ENCODE data around the gene ZNF302. TPM values are rescaled to one million over a fixed set of nuclear protein-coding genes. Genes with fewer than 3 reads are reported as not detected.
A peak's percentile ranks its signal among the peaks of the same experiment; 100 is the strongest.
"Not testable (repeated sequence)": the region's sequence is repeated elsewhere in the genome, so short reads cannot be mapped to it uniquely, and the experiment has no call there.

The ZNF302 gene
- 32.6 TPM for total RNA-seq
- long read RNA-seq, transcript ZNF302-201 (5 exons, 2,590 nt) = minor isoform, 6 of 62 reads
- long read RNA-seq, transcript ZNF302-203 (5 exons, 2,600 nt) = major isoform, 9 of 62 reads
- long read RNA-seq, partial matches to known transcripts = 2 of 62 reads
- long read RNA-seq, other reads (novel, unspliced or antisense) = 35 of 62 reads

DNA sequence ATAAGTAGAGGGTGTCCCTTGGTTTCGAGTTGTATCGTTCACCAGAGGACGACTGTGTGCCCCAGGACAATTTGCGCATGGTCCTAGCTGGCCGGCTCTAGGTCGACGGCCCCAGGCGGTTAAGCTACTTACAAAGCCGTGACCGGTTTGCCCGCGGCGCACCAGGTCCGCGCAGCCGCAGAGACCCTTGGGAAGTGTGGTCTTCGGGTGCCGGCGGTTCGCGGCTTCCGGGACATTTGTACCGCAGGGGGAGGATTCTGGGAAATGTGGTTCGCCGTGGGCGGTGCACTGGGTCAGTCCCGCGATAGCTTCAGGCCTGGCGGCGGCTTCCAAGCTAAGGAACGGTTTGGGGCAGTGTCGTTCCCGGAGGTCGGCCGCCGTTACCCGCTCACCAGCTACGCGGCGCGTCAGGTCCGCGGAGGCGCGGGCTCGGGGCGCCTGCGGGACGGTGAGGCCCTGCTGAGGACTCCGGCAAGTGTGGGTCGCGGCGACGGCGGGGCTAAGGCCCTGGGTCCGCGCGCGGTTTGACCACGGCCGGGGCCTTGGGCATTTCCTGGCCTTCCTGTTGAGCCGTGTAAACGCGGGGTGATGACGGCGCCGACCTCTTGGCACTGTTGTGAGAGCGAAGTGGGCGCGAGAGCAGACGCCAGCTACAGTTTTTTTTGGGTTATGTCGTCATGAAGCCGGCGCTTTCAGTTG lies at the start of gene ZNF302:
ZNF302 (plus strand) TSS at position 293 of the 699 bp plus-strand sequence. CDS start 1,127 bp downstream, outside the sequence.
- DNase-seq (ENCODE audit: low spot score) = peak; percentile 97
- intact Hi-C loops (cut with DNase I) = loop anchor here (1.0 to 2.0 kb wide), 2 partner anchors 57 to 95 kb away; partner anchors contain the start of genes ZNF181 and ZNF599

DNA sequence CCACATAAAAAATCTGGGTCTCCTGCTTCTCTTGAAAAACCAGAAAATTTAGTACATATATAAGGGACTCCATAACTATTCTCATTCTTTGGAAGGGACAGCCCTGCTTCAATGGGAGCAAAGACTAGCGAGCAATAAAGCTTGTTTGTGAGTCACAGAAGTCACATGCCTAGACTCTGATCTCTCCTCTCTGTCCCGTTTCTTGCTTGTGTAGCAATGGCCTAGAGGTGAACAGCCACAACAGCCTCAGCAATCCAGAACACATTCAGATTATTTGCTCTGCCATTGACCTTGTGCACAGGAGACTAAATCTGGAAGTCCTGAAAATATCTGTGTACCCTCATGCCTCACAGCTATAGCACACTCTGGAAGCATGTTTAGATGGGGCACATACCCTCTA lies 43.7 kb upstream of the ZNF302 start:
- intact Hi-C loops (cut with DNase I) = no loop called here
- no peak for DNase-seq (ENCODE audit: low spot score)

DNA sequence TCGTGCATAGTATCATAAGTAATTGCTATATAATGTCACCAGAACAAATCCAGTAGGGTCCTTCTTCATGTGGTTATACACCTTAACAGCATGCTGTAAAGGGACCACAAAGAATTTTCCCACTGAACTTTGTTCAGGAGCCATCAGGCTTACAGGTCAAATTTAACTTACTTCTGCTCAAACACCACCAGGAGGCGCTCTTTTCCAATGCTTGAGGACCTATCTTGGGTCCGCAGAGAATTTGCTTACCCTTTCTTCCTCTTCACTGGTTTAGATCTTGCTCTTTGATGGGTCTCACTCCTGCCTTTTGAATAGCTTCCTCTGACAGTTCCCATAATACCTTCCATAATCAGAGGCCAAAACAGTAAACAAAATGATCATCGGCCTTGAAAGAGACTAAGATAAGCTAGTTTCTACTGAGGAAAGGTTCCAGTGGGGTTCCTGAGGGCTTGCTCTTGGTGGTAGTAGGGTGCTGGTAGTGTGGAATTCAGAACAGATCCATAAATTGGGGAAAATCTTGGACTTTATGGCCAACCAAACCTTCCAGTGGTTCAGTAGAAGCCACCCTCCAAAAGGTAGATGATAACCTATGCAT lies 37.9 kb upstream of the ZNF302 start:
- intact Hi-C loops (cut with DNase I) = loop anchor here (2.0 kb wide), 1 partner anchor 73 kb away; no protein-coding TSS in a partner anchor
- no peak for DNase-seq (ENCODE audit: low spot score)

DNA sequence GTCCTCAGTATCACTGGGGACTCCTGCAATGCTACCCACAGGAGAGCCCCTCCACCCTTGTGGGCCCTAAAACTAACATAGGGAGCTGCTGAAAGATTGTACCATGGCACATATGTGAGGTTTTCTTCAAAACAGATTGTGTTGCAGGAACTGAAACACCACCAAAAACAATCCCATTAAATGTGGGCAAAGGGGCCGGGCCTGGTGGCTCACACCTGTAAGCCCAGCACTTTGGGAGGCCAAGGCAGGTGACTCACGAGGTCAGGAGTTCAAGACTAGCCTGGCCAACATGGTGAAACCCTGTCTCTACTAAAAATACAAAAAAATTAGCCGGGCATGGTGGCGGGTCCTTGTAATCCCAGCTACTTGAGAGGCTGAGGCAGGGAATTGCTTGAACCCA lies 35.2 kb upstream of the ZNF302 start:
- intact Hi-C loops (cut with DNase I) = no loop called here
- no peak for DNase-seq (ENCODE audit: low spot score)

DNA sequence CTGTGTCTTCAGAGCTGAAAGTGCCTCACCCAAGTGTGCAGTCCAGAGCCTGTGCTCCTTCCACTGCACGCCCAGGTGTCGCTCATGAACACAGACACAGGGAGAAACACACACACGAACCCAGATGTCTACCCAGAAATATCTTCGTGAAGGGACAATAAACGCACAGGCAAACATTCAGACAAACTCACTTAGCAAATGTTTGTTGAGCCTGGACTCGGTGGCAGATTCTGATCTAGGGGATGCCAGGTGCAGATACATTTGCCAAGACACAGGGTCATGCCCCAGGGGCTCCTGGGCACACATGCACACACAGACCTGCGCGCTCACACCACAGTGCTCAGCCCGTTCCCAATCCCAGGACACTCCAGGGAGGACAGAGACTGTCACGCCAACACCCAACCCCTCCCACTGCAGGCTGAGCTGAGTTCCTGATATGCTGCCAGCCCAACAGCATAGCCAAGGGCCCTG lies 32.5 kb upstream of the ZNF302 start:
- intact Hi-C loops (cut with DNase I) = no loop called here
- peak; percentile 69 for DNase-seq (ENCODE audit: low spot score)

DNA sequence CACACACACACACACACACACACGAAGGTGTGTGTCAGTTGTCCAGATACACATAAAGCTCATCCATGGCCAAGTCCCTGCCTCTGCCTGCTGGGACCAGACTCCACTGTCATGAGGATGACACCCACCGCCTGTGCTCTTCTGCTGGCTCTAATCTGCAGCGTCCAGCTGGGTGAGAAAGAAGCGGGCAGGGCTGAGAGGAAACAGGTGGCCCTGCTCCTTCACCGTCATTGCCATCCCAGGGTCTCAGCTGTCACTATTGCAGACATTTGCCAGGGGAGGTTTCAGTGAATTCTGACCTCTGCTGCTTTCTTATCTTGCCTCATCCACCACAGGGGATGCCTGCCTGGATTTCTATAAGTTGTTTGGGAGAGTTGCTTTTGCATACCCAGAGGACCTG lies 31.9 kb upstream of the ZNF302 start:
- DNase-seq (ENCODE audit: low spot score) = no peak
- intact Hi-C loops (cut with DNase I) = no loop called here

DNA sequence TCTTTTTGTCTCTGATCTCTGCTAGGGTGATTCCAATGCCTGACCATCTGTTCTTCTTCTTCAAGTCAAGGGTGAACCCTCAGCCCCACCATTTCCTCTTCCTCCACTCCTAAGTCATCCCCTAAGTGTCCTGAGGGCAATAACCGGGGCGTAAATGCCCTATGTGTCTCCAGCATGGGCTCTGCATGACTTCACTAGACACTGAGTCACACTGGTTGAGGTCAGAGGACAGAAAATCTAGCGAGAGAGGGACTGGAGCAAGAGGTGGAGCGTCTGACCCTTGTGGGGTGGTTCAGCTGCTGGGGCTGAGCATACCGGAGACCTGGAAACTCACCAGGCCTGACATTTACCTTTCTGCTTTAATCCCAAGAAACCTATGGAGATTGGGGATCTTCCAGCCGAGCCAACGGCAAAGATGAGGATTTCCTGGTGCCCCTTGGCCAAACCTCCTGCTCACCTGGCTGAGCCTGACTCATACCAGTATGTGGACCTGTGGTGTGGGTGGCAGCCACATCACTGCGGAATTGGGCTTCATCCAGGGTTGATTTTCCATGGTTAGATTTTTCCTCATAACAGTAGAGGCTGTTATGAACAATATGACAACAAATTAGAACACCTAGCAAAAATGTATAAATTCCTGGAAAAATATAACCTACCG lies 27.5 kb upstream of the ZNF302 start:
- intact Hi-C loops (cut with DNase I) = no loop called here
- no peak for DNase-seq (ENCODE audit: low spot score)

DNA sequence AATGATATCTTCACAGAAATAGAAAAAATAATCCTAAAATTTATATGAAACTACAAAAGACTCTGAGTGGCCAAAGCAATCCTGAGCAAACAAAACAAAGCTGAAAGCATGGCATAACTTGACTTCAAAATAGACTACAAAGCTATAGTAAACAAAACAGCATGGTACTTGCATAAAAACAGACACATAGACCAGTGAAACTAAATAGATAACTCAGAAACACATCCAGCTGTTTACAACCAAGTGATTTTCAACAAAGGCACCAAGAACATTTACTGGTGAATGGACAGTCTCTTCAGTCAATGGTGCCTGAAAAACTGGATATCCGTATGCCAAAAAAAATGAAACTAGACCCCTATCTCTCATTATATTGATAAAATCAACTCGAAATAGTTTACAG lies 25.7 kb upstream of the ZNF302 start:
- no peak for DNase-seq (ENCODE audit: low spot score)
- intact Hi-C loops (cut with DNase I) = no loop called here

DNA sequence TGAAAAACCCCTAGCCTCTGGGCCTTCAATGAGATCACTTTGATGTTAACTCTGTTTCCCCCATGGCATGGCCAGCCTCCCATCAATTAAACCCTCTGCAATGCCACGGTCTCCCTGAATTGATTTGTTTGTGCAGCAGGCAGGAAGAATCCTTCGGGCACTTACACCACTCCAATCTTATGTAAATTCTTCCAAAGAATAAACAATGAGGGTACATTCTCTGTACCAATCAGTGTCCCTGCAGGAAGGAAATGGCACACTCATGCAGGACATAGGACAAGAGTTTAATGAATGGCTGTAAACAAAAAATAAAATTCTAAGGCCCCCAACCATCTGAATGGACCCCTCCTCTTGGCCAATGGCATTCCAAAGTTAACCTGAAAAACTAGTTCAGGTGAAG lies 22.7 kb upstream of the ZNF302 start:
- intact Hi-C loops (cut with DNase I) = no loop called here
- no peak for DNase-seq (ENCODE audit: low spot score)

DNA sequence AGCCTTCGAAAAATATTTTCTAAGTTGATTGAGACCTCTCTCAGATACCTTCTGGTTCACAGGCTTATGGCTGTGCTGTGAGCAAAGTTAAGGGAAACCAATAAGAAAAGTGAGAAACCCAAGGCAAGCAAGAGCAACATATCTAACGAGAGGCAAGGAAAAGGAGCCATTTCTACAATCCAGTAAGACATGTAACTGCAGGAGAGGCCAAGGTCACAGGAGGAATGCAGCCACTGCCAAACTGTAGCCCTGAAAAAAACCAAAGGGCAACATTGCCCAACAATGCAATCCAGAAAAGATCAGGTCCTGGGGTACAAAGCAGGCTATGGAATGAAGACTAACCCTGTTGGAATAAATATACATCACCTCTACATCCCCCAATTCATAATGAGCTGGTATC lies 21.8 kb upstream of the ZNF302 start:
- DNase-seq (ENCODE audit: low spot score) = no peak
- intact Hi-C loops (cut with DNase I) = no loop called here

DNA sequence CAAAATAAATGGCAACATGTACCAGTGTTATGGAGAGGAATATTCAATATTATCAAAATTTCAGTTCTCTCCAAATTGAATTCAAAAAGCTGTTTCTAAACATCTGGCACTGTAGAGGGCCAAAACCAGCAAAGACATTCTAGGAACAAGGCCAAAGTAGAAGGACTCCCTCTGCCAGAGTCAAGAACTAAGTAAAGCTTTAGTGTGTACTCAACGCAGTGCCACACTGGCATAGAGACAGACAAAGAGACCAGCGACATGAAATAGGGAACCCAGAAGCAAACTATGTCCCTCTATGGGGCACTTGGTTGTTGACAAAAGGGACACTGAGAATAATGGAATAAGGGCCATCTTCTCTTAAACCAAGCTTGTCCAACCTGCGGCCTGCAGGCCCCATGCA lies 16.1 kb upstream of the ZNF302 start:
- no peak for DNase-seq (ENCODE audit: low spot score)
- intact Hi-C loops (cut with DNase I) = no loop called here

DNA sequence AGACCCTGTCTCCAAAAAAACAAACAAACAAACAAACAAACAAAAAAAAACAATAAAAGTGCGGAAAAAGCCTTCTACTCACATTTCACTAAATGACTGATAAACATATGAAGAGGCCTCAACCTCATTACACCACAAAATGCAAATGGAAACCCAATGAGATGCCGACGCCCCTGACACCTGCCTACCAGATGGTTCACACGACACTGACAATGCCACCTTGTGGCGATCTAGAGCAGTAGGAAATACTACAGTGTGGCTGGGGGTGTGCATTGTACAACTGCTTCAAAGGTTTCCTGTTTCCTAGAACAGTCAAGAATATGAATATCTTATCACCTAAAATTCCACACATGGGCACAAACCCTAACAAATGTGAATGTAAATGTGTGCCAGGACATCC lies 14.6 kb upstream of the ZNF302 start:
- intact Hi-C loops (cut with DNase I) = no loop called here
- DNase-seq (ENCODE audit: low spot score) = no peak

DNA sequence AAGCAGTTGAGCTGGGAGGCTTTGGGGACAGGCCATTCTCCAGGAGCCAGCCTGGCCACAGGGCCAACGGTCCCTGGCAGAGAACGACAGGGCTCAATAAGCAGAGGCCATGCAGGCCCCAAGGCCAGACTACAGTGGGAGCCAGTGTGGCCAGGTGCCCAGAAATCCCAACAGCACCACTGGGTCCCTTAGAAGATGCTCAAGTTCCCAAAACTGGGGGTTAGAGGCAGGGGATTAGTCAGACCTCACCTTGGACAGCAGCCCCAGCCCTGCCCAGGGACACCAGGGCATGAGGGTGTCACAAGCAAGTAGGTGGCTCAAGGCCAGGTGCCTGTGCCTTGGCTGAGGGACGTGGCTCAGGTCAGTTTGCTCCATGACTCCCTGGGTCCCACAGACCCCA lies 13.3 kb upstream of the ZNF302 start:
- intact Hi-C loops (cut with DNase I) = no loop called here

DNA sequence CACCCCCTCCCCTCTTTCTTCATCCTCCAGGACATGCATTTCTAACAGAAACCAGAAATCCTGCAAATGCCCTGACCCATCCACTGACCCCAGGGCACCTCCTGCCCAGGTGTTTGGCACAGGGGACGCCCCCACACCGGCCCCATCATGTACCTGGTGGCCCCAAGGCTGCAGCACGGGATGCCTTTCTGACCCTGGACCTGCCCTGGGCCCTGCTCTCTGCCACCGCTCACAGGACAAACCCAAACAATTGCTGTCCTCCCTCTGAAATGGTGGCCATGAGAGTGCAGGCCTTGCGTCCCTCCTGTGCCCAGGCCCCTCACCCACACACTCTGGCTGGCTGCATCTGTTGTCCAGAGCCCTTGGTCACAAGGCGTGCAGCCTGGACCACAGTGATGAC lies 12.6 kb upstream of the ZNF302 start:
- intact Hi-C loops (cut with DNase I) = no loop called here
- DNase-seq (ENCODE audit: low spot score) = no peak

More for the DNA sequence above, 13.3 kb upstream of the ZNF302 start:
- DNase-seq (ENCODE audit: low spot score) = no peak

DNA sequence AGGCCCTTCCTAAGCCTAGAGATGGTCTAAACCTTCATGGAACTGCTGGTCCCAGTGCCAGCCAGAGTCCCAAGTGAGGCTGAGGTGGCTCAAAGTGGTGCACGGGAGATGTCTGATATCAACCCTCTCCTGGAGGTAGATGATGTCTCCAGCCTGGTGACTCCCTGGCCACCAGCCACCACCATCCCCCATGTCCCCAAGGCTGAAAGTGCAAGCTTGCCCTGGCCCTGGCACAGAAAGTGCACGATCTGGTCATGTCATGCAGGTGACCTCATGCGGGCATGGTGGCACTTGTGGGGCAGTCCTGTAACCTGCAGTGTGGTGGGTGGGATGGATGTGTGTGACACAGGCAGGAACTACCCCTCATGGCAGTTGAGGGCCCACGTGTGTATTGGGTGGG lies 12.2 kb upstream of the ZNF302 start:
- intact Hi-C loops (cut with DNase I); DNase-seq (ENCODE audit: low spot score): not testable (repeated sequence)

DNA sequence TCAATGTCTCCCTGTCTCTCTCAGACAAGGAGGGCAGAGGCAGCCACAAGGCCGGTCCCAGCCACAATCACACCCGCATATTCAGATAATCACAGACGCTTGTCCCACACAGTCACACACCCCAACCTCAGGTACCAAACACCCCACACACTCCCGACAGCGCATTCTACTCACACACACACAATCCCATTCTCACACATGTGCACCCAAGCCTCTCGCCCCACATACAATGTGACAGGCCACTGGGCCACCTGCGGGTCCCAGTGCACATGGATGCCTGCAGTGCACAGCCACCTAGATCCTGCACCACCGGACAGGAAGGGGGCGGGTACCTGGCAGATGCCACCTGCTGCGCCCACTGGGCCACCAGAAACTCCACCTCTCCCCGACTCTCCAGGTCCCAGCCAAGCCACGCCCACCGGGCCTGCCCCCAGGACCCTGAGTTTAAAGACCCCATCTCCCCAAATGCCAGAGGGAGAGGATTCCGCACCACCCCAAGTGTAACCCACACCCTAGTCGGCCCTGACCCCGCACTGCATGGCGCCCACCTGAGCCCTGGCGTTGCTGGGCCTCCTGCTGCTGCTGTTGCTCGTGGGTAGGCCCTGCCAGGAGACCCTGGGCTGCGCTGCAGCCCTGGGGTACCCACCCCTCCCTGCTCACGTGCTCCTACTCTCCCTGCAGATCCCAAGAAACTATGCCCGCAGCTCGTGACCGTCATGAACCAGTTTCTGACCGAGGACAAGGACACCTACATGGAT lies 11.1 kb upstream of the ZNF302 start:
- intact Hi-C loops (cut with DNase I) = no loop called here
- DNase-seq (ENCODE audit: low spot score) = no peak

DNA sequence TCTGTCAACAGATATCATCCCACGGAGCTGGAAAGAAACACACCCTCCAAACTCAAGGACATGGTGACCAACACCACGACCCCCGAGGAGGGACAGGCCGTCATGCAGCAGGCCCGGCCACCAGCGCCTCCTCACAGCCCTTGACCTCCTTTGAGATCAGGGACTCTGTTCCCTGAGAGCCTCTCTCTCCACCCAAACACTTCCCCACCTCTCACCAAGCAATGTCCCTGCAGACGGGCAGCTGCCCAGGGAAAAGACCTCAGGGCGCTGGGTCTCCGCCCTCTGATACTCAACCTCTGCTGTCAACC lies 10.6 kb upstream of the ZNF302 start:
- intact Hi-C loops (cut with DNase I) = no loop called here
- no peak for DNase-seq (ENCODE audit: low spot score)

DNA sequence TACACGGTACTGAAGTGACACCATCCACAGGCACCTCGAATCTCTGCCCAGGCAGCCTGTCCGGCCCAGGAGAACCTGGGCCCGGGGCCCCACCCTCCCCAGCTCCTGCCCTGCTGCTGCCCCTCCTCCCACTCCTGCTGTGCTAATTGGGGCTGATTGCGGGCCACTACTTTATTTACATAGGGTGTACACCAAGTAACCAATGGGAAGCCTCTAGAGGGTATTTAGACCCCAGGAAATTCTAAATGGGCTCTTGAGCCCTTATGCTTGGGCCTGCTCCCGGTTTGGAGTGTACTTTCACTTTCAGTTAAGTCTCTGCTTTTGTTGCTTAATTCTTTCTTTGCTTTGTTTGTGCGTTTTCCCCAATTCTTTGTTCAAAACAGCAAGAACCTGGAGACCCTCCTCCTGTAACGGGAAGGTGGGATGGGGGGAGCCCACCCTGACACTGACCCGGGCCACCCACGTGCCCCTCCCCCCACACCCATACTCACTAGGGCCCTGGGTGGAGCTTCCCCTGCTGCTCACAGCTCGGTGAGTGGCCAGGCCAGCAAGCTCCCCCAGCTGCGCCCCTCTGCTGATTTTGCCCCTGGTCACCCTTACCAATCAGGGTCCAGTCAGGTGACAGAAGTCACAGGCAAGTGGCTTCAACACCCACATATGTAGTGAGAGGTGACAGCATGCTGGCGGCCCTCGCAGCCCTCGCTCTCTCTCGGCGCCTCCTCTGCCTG lies 10.0 kb upstream of the ZNF302 start:
- intact Hi-C loops (cut with DNase I) = no loop called here
- DNase-seq (ENCODE audit: low spot score) = no peak

DNA sequence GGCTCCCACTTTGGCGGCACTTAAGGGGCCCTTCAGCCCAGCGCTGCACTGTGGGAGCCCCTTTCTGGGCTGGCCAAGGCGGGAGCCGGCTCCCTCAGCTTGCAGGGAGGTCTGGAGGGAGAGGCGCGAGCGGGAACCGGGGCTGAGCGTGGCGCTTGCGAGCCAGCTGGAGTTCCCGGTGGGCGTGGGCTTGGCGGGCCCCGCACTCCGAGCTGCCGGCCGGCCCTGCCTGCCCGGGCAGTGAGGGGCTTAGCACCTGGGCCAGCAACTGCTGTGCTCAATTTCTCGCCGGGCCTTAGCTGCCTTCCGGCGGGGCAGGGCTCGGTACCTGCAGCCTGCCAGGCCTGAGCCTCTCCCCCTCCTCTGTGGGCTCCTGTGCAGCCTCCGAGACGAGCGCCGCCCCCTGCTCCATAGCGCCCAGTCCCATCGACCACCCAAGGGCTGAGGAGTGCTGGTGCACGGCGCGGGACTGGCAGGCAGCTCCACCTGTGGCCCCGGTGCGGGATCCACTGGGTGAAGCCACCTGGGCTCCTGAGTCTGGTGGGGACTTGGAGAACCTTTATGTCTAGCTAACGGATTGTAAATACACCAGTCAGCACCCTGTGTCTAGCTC lies 9.3 kb upstream of the ZNF302 start:
- intact Hi-C loops (cut with DNase I); DNase-seq (ENCODE audit: low spot score): not testable (repeated sequence)

Data from cardiac septum (tissue), 1 donor.